GM06990 (cell line): ENCODE measurements around the gene MYO15B.

Source experiments
- DNase-seq: peaks from one replicate; pipeline ENCODE4 v3.0.0-alpha.2; 2011; ENCODE audit not compliant: insufficient read length; ENCODE audit errors: extremely low read depth
- H3K27me3 ChIP-seq: replicated peaks from 2 replicates; pipeline ENCODE4 v1.6.0; 2011; ENCODE audit warnings: low read length; ENCODE audit not compliant: control insufficient read depth, insufficient read depth
- H3K36me3 ChIP-seq: 2 replicates; pipeline ENCODE4 v1.5.1; 2011; ENCODE audit warnings: low read length; ENCODE audit not compliant: control insufficient read depth, insufficient read depth
- H3K4me3 ChIP-seq: replicated peaks from 2 replicates; pipeline ENCODE4 v1.5.1; 2011; ENCODE audit warnings: low read depth, mild to moderate bottlenecking, control low read depth, low read length
- CTCF ChIP-seq: IDR thresholded peaks from 2 replicates; pipeline ENCODE4 v1.5.1; 2011; ENCODE audit warnings: low read length, control low read depth, mild to moderate bottlenecking, inconsistent platforms; ENCODE audit not compliant: insufficient read depth, poor library complexity, severe bottlenecking

The MYO15B gene

DNA sequence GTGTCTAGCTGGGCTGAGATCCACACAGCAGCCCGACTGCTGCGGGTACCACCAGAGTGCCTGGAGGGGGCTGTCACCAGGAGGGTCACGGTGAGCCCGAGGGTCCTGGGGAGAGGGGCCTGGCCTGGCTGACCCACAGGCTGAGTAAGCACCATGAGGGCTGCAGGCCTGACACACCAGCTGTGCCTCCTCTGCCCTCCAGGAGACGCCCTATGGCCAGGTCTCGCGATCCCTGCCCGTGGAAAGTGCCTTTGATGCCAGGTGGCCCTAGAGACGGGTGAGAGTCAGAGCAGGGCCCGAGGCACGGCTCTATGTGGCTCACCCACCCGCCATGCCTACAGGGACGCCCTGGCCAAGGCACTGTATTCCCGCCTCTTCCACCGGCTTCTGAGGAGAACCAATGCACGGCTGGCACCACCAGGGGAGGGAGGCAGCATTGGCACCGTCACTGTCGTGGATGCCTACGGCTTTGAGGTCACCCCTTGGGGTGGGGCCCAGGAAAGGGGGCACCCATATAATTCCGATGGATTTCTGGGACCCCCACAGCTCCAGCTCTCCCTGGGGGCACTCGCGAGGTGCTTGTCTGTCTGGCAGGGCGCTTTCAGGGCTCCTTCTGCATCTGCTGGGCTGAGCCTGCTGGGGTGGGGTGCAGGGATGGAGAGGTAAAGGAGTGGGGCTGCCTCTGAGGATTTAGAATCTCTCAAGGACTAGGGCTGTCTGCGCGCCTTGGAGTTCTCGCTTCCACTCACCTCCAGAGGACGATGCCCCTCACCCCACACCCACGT is 7.1 kb downstream of the MYO15B start:
- TF ChIP-seq CTCF, result no peak
- Histone ChIP-seq H3K4me3 (no peak overlapping the region), H3K27me3 (no peaks in the 10 kb centered on the region; the same call in 1 of the 2 replicates), H3K36me3 (no peaks in the 10 kb centered on the region)
- DNase-seq, result no peak

- no peaks in the 10 kb centered on the region for H3K36me3 ChIP-seq
- no peak overlapping the region for H3K4me3 ChIP-seq
- DNase-seq, result no peak
- no peak for TF ChIP-seq CTCF
- no peaks in the 10 kb centered on the region; the same call in 1 of the 2 replicates for H3K27me3 ChIP-seq
These were observed 7.8 kb downstream of the MYO15B start for GRCh38 chr17:75595284-75595919.

- H3K4me3 ChIP-seq, result no peak overlapping the region
- no peaks in the 10 kb centered on the region; the same call in 1 of the 2 replicates for H3K27me3 ChIP-seq
- DNase-seq, result no peak
- no peaks in the 10 kb centered on the region for H3K36me3 ChIP-seq
- TF ChIP-seq CTCF, result no peak
These were observed 8.3 kb downstream of the MYO15B start for GRCh38 chr17:75595920-75596313.

- Histone ChIP-seq H3K27me3 (no peaks in the 10 kb centered on the region; the same call in 1 of the 2 replicates), H3K36me3 (no peaks in the 10 kb centered on the region), H3K4me3 (no peak overlapping the region)
- no peak for TF ChIP-seq CTCF
- no peak for DNase-seq
These were observed 8.9 kb downstream of the MYO15B start for GRCh38 chr17:75596320-75597087.

GRCh38 chr17:75601057-75601987 is 13.7 kb downstream of the MYO15B start:
- peak; percentile 84 for TF ChIP-seq CTCF
- DNase-seq, result no peak
- no peak overlapping the region for H3K4me3 ChIP-seq
- H3K27me3 ChIP-seq, result no peaks in the 10 kb centered on the region
- H3K36me3 ChIP-seq, result no peaks in the 10 kb centered on the region
